Adrenal gland (tissue), 5 donors: Measurements from ENCODE around the gene HOXA1.

ENCODE experiments used
- POLR2A ChIP-seq, 2 donors: fragments of 450-650 bp; IDR thresholded peaks; one replicate each; pipeline ENCODE4 v1.6.1; 2017; ENCODE audit warnings: antibody characterized with exemption in 2 of 2, mild to moderate bottlenecking in 2 of 2, moderate library complexity in 1 of 2
- TF ChIP-seq, protein P1 (sequence below), 6 experiments: fragments of 450-650 bp in 4 of 6; fragments of 200-600 bp in 2 of 6; sonication (generic) in 1 of 6; IDR thresholded peaks; 1 replicate in 5 of 6; 2 replicates in 1 of 6; pipeline versions ENCODE4 v1.5.1 to v1.8.0; 2016 to 2021; ENCODE audit warnings: antibody characterized with exemption in 6 of 6, mild to moderate bottlenecking in 2 of 6, moderate library complexity in 1 of 6
- donor health status: DM: no; HTN: no; CAD: no.

DNA sequence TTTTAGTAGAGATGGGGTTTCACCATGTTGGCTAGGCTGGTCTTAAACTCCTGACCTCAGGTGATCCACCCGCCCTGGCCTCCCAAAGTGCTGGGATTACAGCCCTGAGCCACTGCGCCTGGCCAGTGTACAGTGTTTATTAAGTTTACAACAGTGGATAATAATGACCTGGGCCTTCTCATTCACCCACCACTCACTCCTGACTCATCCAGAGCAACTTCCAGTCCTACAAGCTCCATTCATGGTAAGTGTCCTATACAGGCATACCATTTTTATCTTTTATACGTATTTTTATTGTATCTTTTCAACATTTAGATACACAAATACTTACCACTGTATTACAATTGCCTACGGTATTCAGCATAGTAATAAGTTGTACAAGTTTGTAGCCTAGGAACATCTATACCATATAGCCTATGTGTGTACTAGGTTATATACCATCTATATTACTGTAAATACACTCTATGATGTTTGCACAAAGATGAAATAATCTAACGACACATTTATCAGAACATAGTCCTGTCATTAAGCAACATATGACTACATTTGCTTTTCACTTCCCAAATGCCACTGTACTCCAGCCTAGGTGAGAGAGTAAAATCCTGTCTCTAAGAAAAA is 17.1 kb downstream of the HOXA1 start:
- TF ChIP-seq, protein P1, sequence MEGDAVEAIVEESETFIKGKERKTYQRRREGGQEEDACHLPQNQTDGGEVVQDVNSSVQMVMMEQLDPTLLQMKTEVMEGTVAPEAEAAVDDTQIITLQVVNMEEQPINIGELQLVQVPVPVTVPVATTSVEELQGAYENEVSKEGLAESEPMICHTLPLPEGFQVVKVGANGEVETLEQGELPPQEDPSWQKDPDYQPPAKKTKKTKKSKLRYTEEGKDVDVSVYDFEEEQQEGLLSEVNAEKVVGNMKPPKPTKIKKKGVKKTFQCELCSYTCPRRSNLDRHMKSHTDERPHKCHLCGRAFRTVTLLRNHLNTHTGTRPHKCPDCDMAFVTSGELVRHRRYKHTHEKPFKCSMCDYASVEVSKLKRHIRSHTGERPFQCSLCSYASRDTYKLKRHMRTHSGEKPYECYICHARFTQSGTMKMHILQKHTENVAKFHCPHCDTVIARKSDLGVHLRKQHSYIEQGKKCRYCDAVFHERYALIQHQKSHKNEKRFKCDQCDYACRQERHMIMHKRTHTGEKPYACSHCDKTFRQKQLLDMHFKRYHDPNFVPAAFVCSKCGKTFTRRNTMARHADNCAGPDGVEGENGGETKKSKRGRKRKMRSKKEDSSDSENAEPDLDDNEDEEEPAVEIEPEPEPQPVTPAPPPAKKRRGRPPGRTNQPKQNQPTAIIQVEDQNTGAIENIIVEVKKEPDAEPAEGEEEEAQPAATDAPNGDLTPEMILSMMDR (IDR thresholded peaks at IDR 0.05), result no peak
- no peak for TF ChIP-seq POLR2A (IDR thresholded peaks at IDR 0.05)
